ENCODE data around the gene NCAPG2.

NCAPG2 gene

DNA sequence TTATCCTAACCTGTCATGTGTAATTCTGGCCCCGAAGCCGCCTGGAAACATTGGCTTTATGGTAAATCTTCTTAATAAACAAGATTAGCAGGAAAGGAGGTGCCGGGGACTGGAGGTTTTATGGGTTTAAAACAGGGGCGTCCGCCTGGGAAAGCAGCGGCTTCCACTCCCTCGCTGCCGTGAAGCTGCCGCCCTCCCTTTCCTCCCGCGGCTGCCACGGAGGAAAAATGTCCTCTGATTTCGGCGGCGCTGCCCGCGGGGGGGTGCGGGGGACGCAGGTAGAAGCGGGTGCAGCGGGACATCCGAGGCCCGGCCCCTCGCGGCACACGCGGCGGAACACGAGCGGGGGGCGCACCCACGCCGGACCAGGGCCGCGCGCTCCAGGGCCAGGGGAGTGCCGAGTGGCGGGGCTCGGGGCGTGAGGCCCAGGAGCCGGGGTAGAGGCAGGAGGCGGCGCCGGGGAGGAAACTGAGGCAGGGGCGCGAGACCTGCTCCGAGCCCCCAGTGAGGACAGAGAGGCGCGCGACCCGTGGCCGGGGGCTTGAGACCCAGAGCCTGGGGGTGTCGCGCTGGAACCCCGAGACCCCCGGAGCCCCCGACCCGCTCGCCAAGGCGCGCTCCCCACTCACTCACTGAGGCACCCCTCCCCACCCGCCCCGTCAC lies 118.0 kb downstream of the NCAPG2 start:
- Histone ChIP-seq H3K36me3 (replicated peaks) (no peaks in the 10 kb centered on the region), H3K27me3 (replicated peaks) (peaks cover 39% of the 10 kb centered on the region), H3K4me3 (ENCODE audit: low read depth, low read length) (no peak overlapping the region), H3K27ac (no peak overlapping the region)
- no peak for DNase-seq
- no peak for TF ChIP-seq CTCF (IDR thresholded peaks at IDR 0.05; ENCODE audit: low read depth, low read length, missing control alignments)
- in situ Hi-C loops (cut with HindIII; ENCODE audit: low pct_ligation_motif_present, low sequenced_read_pairs) = no loop called here

- no peak for TF ChIP-seq CTCF (IDR thresholded peaks at IDR 0.05; ENCODE audit: low read depth, low read length, missing control alignments)
- Histone ChIP-seq H3K4me3 (ENCODE audit: low read depth, low read length) (no peak overlapping the region), H3K27ac (no peak overlapping the region), H3K36me3 (replicated peaks) (no peaks in the 10 kb centered on the region), H3K27me3 (replicated peaks) (peaks cover 39% of the 10 kb centered on the region)
- in situ Hi-C loops (cut with HindIII; ENCODE audit: low pct_ligation_motif_present, low sequenced_read_pairs) = no loop called here
- no peak for DNase-seq
Observed at GRCh38 chr7:158585721-158586498, 118.7 kb downstream of the NCAPG2 start.

- DNase-seq = no peak
- in situ Hi-C loops (cut with HindIII; ENCODE audit: low pct_ligation_motif_present, low sequenced_read_pairs) = no loop called here
- Histone ChIP-seq H3K36me3 (replicated peaks) (no peaks in the 10 kb centered on the region), H3K27ac (no peak overlapping the region), H3K4me3 (ENCODE audit: low read depth, low read length) (no peak overlapping the region), H3K27me3 (replicated peaks) (peaks cover 38% of the 10 kb centered on the region)
- no peak for TF ChIP-seq CTCF (IDR thresholded peaks at IDR 0.05; ENCODE audit: low read depth, low read length, missing control alignments)
Observed at GRCh38 chr7:158584407-158584806, 120.2 kb downstream of the NCAPG2 start.

GRCh38 chr7:158583810-158584209 lies 120.8 kb downstream of the NCAPG2 start:
- no peak overlapping the region for H3K27ac ChIP-seq
- in situ Hi-C loops (cut with HindIII; ENCODE audit: low pct_ligation_motif_present, low sequenced_read_pairs) = no loop called here
- no peak for DNase-seq
- H3K27me3 ChIP-seq (replicated peaks) = peaks cover 33% of the 10 kb centered on the region
- H3K36me3 ChIP-seq (replicated peaks) = no peaks in the 10 kb centered on the region
- TF ChIP-seq CTCF (IDR thresholded peaks at IDR 0.05; ENCODE audit: low read depth, low read length, missing control alignments) = no peak
- no peak overlapping the region for H3K4me3 ChIP-seq (ENCODE audit: low read depth, low read length)

GRCh38 chr7:158583143-158583542 lies 121.5 kb downstream of the NCAPG2 start:
- peaks cover 27% of the 10 kb centered on the region for H3K27me3 ChIP-seq (replicated peaks)
- no peak for TF ChIP-seq CTCF (IDR thresholded peaks at IDR 0.05; ENCODE audit: low read depth, low read length, missing control alignments)
- H3K27ac ChIP-seq = no peak overlapping the region
- H3K36me3 ChIP-seq (replicated peaks) = no peaks in the 10 kb centered on the region
- H3K4me3 ChIP-seq (ENCODE audit: low read depth, low read length) = no peak overlapping the region
- in situ Hi-C loops (cut with HindIII; ENCODE audit: low pct_ligation_motif_present, low sequenced_read_pairs) = no loop called here
- DNase-seq = no peak
